ENCODE measurements around the gene NALCN. TPM values are rescaled to one million over a fixed set of nuclear protein-coding genes. Genes with fewer than 3 reads are reported as not detected.

The NALCN gene
- total RNA-seq, 1 donor from 2014 or later: 0.83 TPM

- H3K27ac ChIP-seq: no peak overlapping the region
- ATAC-seq: no peak
- intact Hi-C loops (cut with DNase I): no loop called here
These were observed 8.3 kb upstream of the NALCN start for GRCh38 chr13:101424381-101425155.

GRCh38 chr13:101423872-101424271, 7.6 kb upstream of the NALCN start:
- intact Hi-C loops (cut with DNase I): no loop called here
- Histone ChIP-seq H3K9me3 (no peaks in the 10 kb centered on the region), H3K4me3 (no peak overlapping the region), H3K27me3 (ENCODE audit: low read depth) (no peaks in the 10 kb centered on the region), H3K4me1 (no peaks in the 10 kb centered on the region), H3K36me3 (no peaks in the 10 kb centered on the region), H3K27ac (no peak overlapping the region)
- no peak for TF ChIP-seq CTCF (IDR thresholded peaks at IDR 0.05)
- ATAC-seq (no peak), DNase-seq (no peak)

More at GRCh38 chr13:101424381-101425155, 8.3 kb upstream of the NALCN start:
- Histone ChIP-seq H3K9me3 (no peaks in the 10 kb centered on the region), H3K36me3 (no peaks in the 10 kb centered on the region), H3K4me3 (no peak overlapping the region), H3K27me3 (ENCODE audit: low read depth) (no peaks in the 10 kb centered on the region), H3K4me1 (no peaks in the 10 kb centered on the region)
- TF ChIP-seq CTCF (IDR thresholded peaks at IDR 0.05): no peak
- no peak for DNase-seq

GRCh38 chr13:101417501-101417900, 1.2 kb upstream of the NALCN start:
- no peak for TF ChIP-seq CTCF (IDR thresholded peaks at IDR 0.05)
- H3K27me3 ChIP-seq (ENCODE audit: low read depth): peaks cover 20% of the 10 kb centered on the region
- ATAC-seq (no peak), DNase-seq (no peak)
- no peak overlapping the region for H3K4me3 ChIP-seq
- H3K27ac ChIP-seq: no peak overlapping the region
- no peaks in the 10 kb centered on the region for H3K4me1 ChIP-seq
- H3K9me3 ChIP-seq: no peaks in the 10 kb centered on the region
- H3K36me3 ChIP-seq: no peaks in the 10 kb centered on the region
- intact Hi-C loops (cut with DNase I): no loop called here

- TF ChIP-seq CTCF (IDR thresholded peaks at IDR 0.05): no peak
- Histone ChIP-seq H3K4me1 (no peaks in the 10 kb centered on the region), H3K36me3 (no peaks in the 10 kb centered on the region), H3K4me3 (peak overlapping the region; percentile 55), H3K9me3 (no peaks in the 10 kb centered on the region), H3K27ac (no peak overlapping the region), H3K27me3 (ENCODE audit: low read depth) (peaks cover 20% of the 10 kb centered on the region)
- intact Hi-C loops (cut with DNase I): no loop called here
- DNase-seq: no peak
- peak; percentile 40 to 43 for ATAC-seq
These were observed 717 bp upstream of the NALCN start for GRCh38 chr13:101417043-101417406.

GRCh38 chr13:101415358-101416174, 742 bp downstream of the NALCN start:
- Histone ChIP-seq H3K36me3 (no peaks in the 10 kb centered on the region), H3K27me3 (ENCODE audit: low read depth) (peaks cover 20% of the 10 kb centered on the region), H3K27ac (no peak overlapping the region), H3K9me3 (no peaks in the 10 kb centered on the region), H3K4me3 (peak overlapping the region; percentile 55), H3K4me1 (no peaks in the 10 kb centered on the region)
- TF ChIP-seq CTCF (IDR thresholded peaks at IDR 0.05): no peak
- ATAC-seq (peak in 1 of 2 donors; percentile 39), DNase-seq (no peak)
- intact Hi-C loops (cut with DNase I): no loop called here
